ENCODE results near the gene CDKN1B. TPM values are rescaled to one million over a fixed set of nuclear protein-coding genes. Genes with fewer than 3 reads are reported as not detected.

Gene CDKN1B
- total RNA-seq, 1 experiment from 2014 or later = 33.1 TPM

GRCh38 chr12:12749433-12749832, 32.3 kb downstream of the CDKN1B start:
- no peak overlapping the region for H3K9ac ChIP-seq (ENCODE audit: low read length)
- peaks cover 5 to 14% of the 10 kb centered on the region in 2 experiments for H3K4me1 ChIP-seq (ENCODE audit: control insufficient read depth in 1 of 2, insufficient read depth in 2 of 2, low read length in 2 of 2)
- H3K36me3 ChIP-seq (ENCODE audit: control insufficient read depth in 1 of 2, insufficient read depth in 2 of 2, low read length in 2 of 2) = no peaks in the 10 kb centered on the region
- ATAC-seq = no peak
- H3K4me3 ChIP-seq (replicated peaks in 1 of 2; ENCODE audit: low read depth in 1 of 2, low read length in 2 of 2) = no peak overlapping the region
- RAD21 ChIA-PET (ENCODE audit: low non-redundant PET in 1 of 2, low total read pairs in 2 of 2, uncharacterized antibody in 2 of 2, unreplicated experiment in 2 of 2) = no interaction called here
- H3K9me3 ChIP-seq (ENCODE audit: control insufficient read depth in 1 of 2, insufficient read depth in 1 of 2, low read depth in 1 of 2, low read length in 2 of 2) = no peaks in the 10 kb centered on the region
- no peak for DNase-seq (ENCODE audit: low read depth, low spot score)
- TF ChIP-seq POLR2A (IDR thresholded peaks at IDR 0.05; ENCODE audit: borderline replicate concordance, extremely low read depth, insufficient read depth, insufficient read length) (no peak), JUND (IDR thresholded peaks at IDR 0.05) (no peak), FOSL1 (IDR thresholded peaks at IDR 0.05; ENCODE audit: low read depth) (no peak), MAX (IDR thresholded peaks at IDR 0.05) (no peak), RAD21 (IDR thresholded peaks at IDR 0.05; ENCODE audit: low read depth) (no peak), SRF (IDR thresholded peaks at IDR 0.05; ENCODE audit: low read depth) (no peak), ZBTB33 (IDR thresholded peaks at IDR 0.05; ENCODE audit: extremely low read depth, insufficient replicate concordance, low read length) (no peak), EZH2phosphoT487 (IDR thresholded peaks at IDR 0.05; ENCODE audit: borderline replicate concordance) (no peak), SIN3A (IDR thresholded peaks at IDR 0.05; ENCODE audit: low read depth) (no peak), REST (IDR thresholded peaks at IDR 0.05; ENCODE audit: low read depth) (no peak), ELF1 (IDR thresholded peaks at IDR 0.05; ENCODE audit: borderline replicate concordance, low read depth) (no peak), CBX3 (IDR thresholded peaks at IDR 0.05; ENCODE audit: low read depth) (no peak), ZFX (IDR thresholded peaks at IDR 0.05) (no peak), CTCF (IDR thresholded peaks at IDR 0.05 in 2 of 3, conservative IDR thresholded peaks at IDR 0.05 in 1 of 3; ENCODE audit: borderline replicate concordance in 1 of 3, insufficient read depth in 1 of 3, low read depth in 2 of 3, low read length in 2 of 3) (no peak)
- BruUV-seq (replicated peaks) = no TSS peak
- no peak overlapping the region for H2AFZ ChIP-seq (ENCODE audit: low read depth, low read length, poor library complexity, severe bottlenecking)
- H3K4me2 ChIP-seq (ENCODE audit: low read length) = no peak overlapping the region
- no peaks in the 10 kb centered on the region for H3K79me2 ChIP-seq (ENCODE audit: insufficient read depth, low read length)
- no peaks in the 10 kb centered on the region for H4K20me1 ChIP-seq (ENCODE audit: insufficient read depth)
- no peaks in the 10 kb centered on the region for H3K27me3 ChIP-seq (ENCODE audit: insufficient read depth, low read length)
- H3K27ac ChIP-seq (ENCODE audit: low read depth, low read length) = no peak overlapping the region
- H3K9me2 ChIP-seq (ENCODE audit: insufficient read depth) = no peaks in the 10 kb centered on the region
- intact Hi-C loops (cut with micrococcal nuclease) = no loop called here
- CTCF ChIA-PET = no interaction called here
- POLR2A ChIA-PET = no interaction called here
